PC-3 (cell line): ENCODE results near the gene BNIP5. TPM values are rescaled to one million over a fixed set of nuclear protein-coding genes. Genes with fewer than 3 reads are reported as not detected.

Experiments used
- ATAC-seq: fragments of 200-7000 bp; cut with Tn5 transposase; 2 replicates; pipeline ENCODE4 v1.9.1; 2020; ENCODE audit warnings: mild to moderate bottlenecking, moderate library complexity
- BruUV-seq: library from RNA; stranded (reverse); fragments of 400-500 nt; replicated peaks from 2 replicates; lab custom pipeline; 2021; lab: Mats Ljungman, UMichigan
- CTCF ChIA-PET: fragments of 300-600 bp; sonication (Branson Sonifier 250); formaldehyde crosslinking; loops from one replicate; lab custom pipeline; 2022; ENCODE audit warnings: antibody characterized with exemption; lab: Charles Lee
- POLR2A ChIA-PET: fragments of 300-600 bp; sonication (Branson Sonifier 250); formaldehyde crosslinking; loops from one replicate; lab custom pipeline; 2022; ENCODE audit warnings: antibody characterized with exemption; ENCODE audit not compliant: unreplicated experiment; lab: Charles Lee
- DNase-seq: peaks from one replicate; pipeline ENCODE4 v3.0.0-alpha.2; 2015
- H2AFZ ChIP-seq: fragments of 300-600 bp; sonication (generic); 2 replicates; pipeline ENCODE4 v1.6.0; 2016; ENCODE audit warnings: antibody characterized with exemption, low read length
- H3F3A ChIP-seq: fragments of 300-600 bp; sonication (generic); one replicate; pipeline ENCODE4 v1.6.0; 2017; ENCODE audit warnings: antibody characterized with exemption, low read length, control low read depth, mild to moderate bottlenecking; ENCODE audit not compliant: unreplicated experiment
- H3K27ac ChIP-seq: fragments of 300-600 bp; sonication (generic); 2 replicates; pipeline ENCODE4 v1.5.1; 2016; ENCODE audit warnings: mild to moderate bottlenecking, low read length
- H3K27me3 ChIP-seq: fragments of 300-600 bp; sonication (generic); 2 replicates; pipeline ENCODE4 v1.6.1; 2016; ENCODE audit warnings: low read length, mixed read lengths
- H3K36me3 ChIP-seq: fragments of 300-600 bp; sonication (generic); 2 replicates; pipeline ENCODE4 v1.6.1; 2016; ENCODE audit warnings: low read depth, mixed run types, low read length, mixed read lengths
- H3K4me1 ChIP-seq: fragments of 300-600 bp; sonication (generic); 2 replicates; pipeline ENCODE4 v1.5.1; 2016; ENCODE audit warnings: low read length; ENCODE audit not compliant: insufficient read depth
- H3K4me2 ChIP-seq: fragments of 300-600 bp; sonication (generic); 2 replicates; pipeline ENCODE4 v1.6.0; 2016; ENCODE audit warnings: low read length
- H3K4me3 ChIP-seq: fragments of 300-600 bp; sonication (generic); 2 replicates; pipeline ENCODE4 v1.5.1; 2016; ENCODE audit warnings: mild to moderate bottlenecking, low read length, mixed read lengths
- H3K79me2 ChIP-seq: fragments of 300-600 bp; sonication (generic); 2 replicates; pipeline ENCODE4 v1.6.1; 2017; ENCODE audit warnings: low read length, mixed read lengths
- H3K9ac ChIP-seq: fragments of 300-600 bp; sonication (generic); 2 replicates; pipeline ENCODE4 v1.6.0; 2016; ENCODE audit warnings: mild to moderate bottlenecking, low read length
- H3K9me2 ChIP-seq: fragments of 300-600 bp; sonication (generic); replicated peaks from 2 replicates; pipeline ENCODE4 v1.6.1; 2016; ENCODE audit warnings: mixed run types, low read length, mixed read lengths
- H3K9me3 ChIP-seq: fragments of 300-600 bp; sonication (generic); 2 replicates; pipeline ENCODE4 v1.6.1; 2016; ENCODE audit warnings: low read length, mixed read lengths
- H4K20me1 ChIP-seq: fragments of 300-600 bp; sonication (generic); 2 replicates; pipeline ENCODE4 v1.6.1; 2016; ENCODE audit warnings: low read length, mixed read lengths
- CTCF ChIP-seq: fragments of 300-600 bp; sonication (generic); conservative IDR thresholded peaks from 2 replicates; pipeline ENCODE4 v1.5.1; 2017; ENCODE audit warnings: antibody characterized with exemption, low read depth, mild to moderate bottlenecking, low read length
- EZH2 ChIP-seq: fragments of 300-600 bp; sonication (generic); IDR thresholded peaks from one replicate; pipeline ENCODE4 v1.6.1; 2017; ENCODE audit warnings: antibody characterized with exemption, mild to moderate bottlenecking, low read length; ENCODE audit not compliant: unreplicated experiment
- EZH2phosphoT487 ChIP-seq: fragments of 300-600 bp; sonication (generic); IDR thresholded peaks from 2 replicates; pipeline ENCODE4 v1.6.1; 2018; ENCODE audit warnings: mild to moderate bottlenecking, antibody characterized with exemption, low read length, borderline replicate concordance
- intact Hi-C: fragments of 100-400 bp; cut with micrococcal nuclease; formaldehyde crosslinking; loops from 2 replicates; pipeline ENCODE4 v1.9.0; 2023
- total RNA-seq: library from RNA; depleted of rRNA; stranded (reverse); fragments of >200 nt; gene quantifications from 2 replicates; pipeline ENCODE4 v1.2.3, GENCODE V29; 2014

The BNIP5 gene
- total RNA-seq, 1 experiment from 2014 or later = not detected

- no peaks in the 10 kb centered on the region for H3K9me2 ChIP-seq
- intact Hi-C loops = no loop called here
- no peak overlapping the region for H2AFZ ChIP-seq
- CTCF ChIA-PET = no interaction called here
- no peaks in the 10 kb centered on the region for H3K36me3 ChIP-seq
- H4K20me1 ChIP-seq = no peaks in the 10 kb centered on the region
- DNase-seq (no peak), ATAC-seq (no peak)
- 0 out of 2 replicates have a peak, but pooled peaks cover under 1% of the 10 kb centered on the region for H3K4me1 ChIP-seq
- no peak overlapping the region for H3K4me2 ChIP-seq
- H3K27ac ChIP-seq = no peak overlapping the region
- no peaks in the 10 kb centered on the region for H3K79me2 ChIP-seq
- peaks cover 35% of the 10 kb centered on the region for H3K27me3 ChIP-seq
- no peak overlapping the region for H3K4me3 ChIP-seq
- POLR2A ChIA-PET = no interaction called here
- TF ChIP-seq EZH2 = no peak
- no peak for TF ChIP-seq EZH2phosphoT487
- no peak for TF ChIP-seq CTCF
- no peaks in the 10 kb centered on the region for H3K9me3 ChIP-seq
- no TSS peak for BruUV-seq
- H3K9ac ChIP-seq = no peak overlapping the region
- no peaks in the 10 kb centered on the region for H3F3A ChIP-seq
These were observed 63.6 kb downstream of the BNIP5 start for GRCh38 chr6:36273067-36273466.

- Histone ChIP-seq H3K27me3 (peaks cover 30% of the 10 kb centered on the region), H3K4me3 (no peak overlapping the region), H3K9me3 (no peaks in the 10 kb centered on the region), H3K9ac (no peak overlapping the region), H3F3A (no peaks in the 10 kb centered on the region), H3K4me1 (0 out of 2 replicates have a peak, but pooled peaks cover 8% of the 10 kb centered on the region), H2AFZ (no peak overlapping the region), H3K79me2 (no peaks in the 10 kb centered on the region), H4K20me1 (no peaks in the 10 kb centered on the region), H3K36me3 (no peaks in the 10 kb centered on the region), H3K9me2 (no peaks in the 10 kb centered on the region), H3K27ac (no peak overlapping the region), H3K4me2 (no peak overlapping the region)
- TF ChIP-seq EZH2phosphoT487 = no peak
- TF ChIP-seq CTCF = no peak
- BruUV-seq = no TSS peak
- intact Hi-C loops = no loop called here
- ATAC-seq (no peak), DNase-seq (no peak)
- POLR2A ChIA-PET = no interaction called here
- CTCF ChIA-PET = no interaction called here
These were observed 64.5 kb downstream of the BNIP5 start for GRCh38 chr6:36272234-36272633.

- H3K36me3 ChIP-seq = no peaks in the 10 kb centered on the region
- BruUV-seq = no TSS peak
- CTCF ChIA-PET = no interaction called here
- H3K9ac ChIP-seq = no peak within 1 kb of the TSS
- 0 out of 2 replicates have a peak, but pooled peaks cover 8% of the 10 kb centered on the region for H3K4me1 ChIP-seq
- H3K27ac ChIP-seq = no peak within 1 kb of the TSS
- H4K20me1 ChIP-seq = no peaks in the 10 kb centered on the region
- H3K79me2 ChIP-seq = no peaks in the 10 kb centered on the region
- H2AFZ ChIP-seq = no peak within 1 kb of the TSS
- intact Hi-C loops = no loop called here
- POLR2A ChIA-PET = interaction anchor here (0.6 kb wide), 1 partner anchor 47 kb away, joined by 3 read pairs; no protein-coding TSS in a partner anchor
- no peak within 1 kb of the TSS for H3K4me3 ChIP-seq
- TF ChIP-seq EZH2phosphoT487 = no peak
- TF ChIP-seq CTCF = no peak
- no peak for TF ChIP-seq EZH2
- H3K9me2 ChIP-seq = no peaks in the 10 kb centered on the region
- H3K27me3 ChIP-seq = peaks cover 26% of the 10 kb centered on the region
- ATAC-seq = no peak
- no peak within 1 kb of the TSS for H3K4me2 ChIP-seq
- H3F3A ChIP-seq = no peaks in the 10 kb centered on the region
- no peak for DNase-seq
- no peaks in the 10 kb centered on the region for H3K9me3 ChIP-seq
These were observed 66.6 kb downstream of the BNIP5 start, which contains the start of gene PNPLA1 for GRCh38 chr6:36269834-36270705. Gene PNPLA1 (plus strand): TSS chr6:36270060. CDS start chr6:36270460, 400 bp downstream.
